ENCODE results near the gene MLANA. TPM values are rescaled to one million over a fixed set of nuclear protein-coding genes. Genes with fewer than 3 reads are reported as not detected.

The MLANA gene
- total and polyA plus RNA-seq, 10 of the 15 experiments (the other 5 are each of a cell fraction or from before 2014, with no cell fraction given): 0.11 to 0.26 (median 0.13) TPM; not detected in 6

- TF ChIP-seq PRDM15 (CRISPR knock-in tag; IDR thresholded peaks at IDR 0.05): no peak
- no peak for TF ChIP-seq YBX1 (IDR thresholded peaks at IDR 0.05)
- TF ChIP-seq ZNF217 (IDR thresholded peaks at IDR 0.05): no peak
- TF ChIP-seq CEBPZ (IDR thresholded peaks at IDR 0.05; ENCODE audit: low read depth, low read length): no peak
- no peak for TF ChIP-seq SREBF1 (IDR thresholded peaks at IDR 0.05; ENCODE audit: low read length)
- TF ChIP-seq HDGF (IDR thresholded peaks at IDR 0.05): peak; percentile 53; the same call in 1 of the 2 replicates
- no peak for TF ChIP-seq SIN3A (IDR thresholded peaks at IDR 0.05; ENCODE audit: low read depth, low read length)
- no peak for TF ChIP-seq EGR1 (IDR thresholded peaks at IDR 0.05; ENCODE audit: borderline replicate concordance in 1 of 2, low read depth in 2 of 2, low read length in 2 of 2)
- TF ChIP-seq IRF3 (IDR thresholded peaks at IDR 0.05): no peak
- no peak for TF ChIP-seq HSF1 (IDR thresholded peaks at IDR 0.05; ENCODE audit: low read depth, low read length)
- peak; percentile 16; the same call in 1 of the 3 replicates for TF ChIP-seq POU2F2 (IDR thresholded peaks at IDR 0.05; ENCODE audit: borderline replicate concordance, low read depth, low read length)
- TF ChIP-seq CTCF (IDR thresholded peaks at IDR 0.05 in 2 of 3, conservative IDR thresholded peaks at IDR 0.05 in 1 of 3; ENCODE audit: control insufficient read depth in 2 of 3, extremely low read depth in 1 of 3, insufficient read depth in 1 of 3, low read depth in 3 of 3, low read length in 3 of 3): peak in 1 of 3 experiments; percentile 11; a peak in 1 of 6 replicates
- no peak for TF ChIP-seq CEBPB (IDR thresholded peaks at IDR 0.05; ENCODE audit: borderline replicate concordance in 1 of 2, low read depth in 2 of 2, low read length in 2 of 2)
- no peak for TF ChIP-seq KDM1A (IDR thresholded peaks at IDR 0.05; ENCODE audit: borderline replicate concordance)
- no peak for TF ChIP-seq POLR2AphosphoS5 (IDR thresholded peaks at IDR 0.05; ENCODE audit: low read length)
- peak; percentile 75 for TF ChIP-seq ATF7 (IDR thresholded peaks at IDR 0.05; ENCODE audit: low read depth)
- TF ChIP-seq CHD4 (IDR thresholded peaks at IDR 0.05): no peak
- no peak for TF ChIP-seq HDAC6 (IDR thresholded peaks at IDR 0.05; ENCODE audit: unreplicated experiment)
- peak; percentile 51 for TF ChIP-seq MEF2B (IDR thresholded peaks at IDR 0.05; ENCODE audit: partially characterized antibody, poor library complexity, severe bottlenecking)
- no peak for TF ChIP-seq STAT3 (IDR thresholded peaks at IDR 0.05; ENCODE audit: low read depth, low read length)
These were observed 39.2 kb upstream of the MLANA start (continued) for GRCh38 chr9:5851445-5851844.
